HG03342 (cell line): ENCODE data around the gene SMOC1.

Source experiments
- ATAC-seq: cut with Tn5 transposase; IDR thresholded peaks from one replicate; pipeline ENCODE4 v1.9.1; 2021; ENCODE audit warnings: mild to moderate bottlenecking, moderate library complexity; ENCODE audit not compliant: unreplicated experiment

The SMOC1 gene

GRCh38 chr14:69861025-69861569 lies 18.1 kb upstream of the SMOC1 start:
- ATAC-seq: no peak

GRCh38 chr14:69863083-69863482 lies 16.1 kb upstream of the SMOC1 start:
- no peak for ATAC-seq

DNA sequence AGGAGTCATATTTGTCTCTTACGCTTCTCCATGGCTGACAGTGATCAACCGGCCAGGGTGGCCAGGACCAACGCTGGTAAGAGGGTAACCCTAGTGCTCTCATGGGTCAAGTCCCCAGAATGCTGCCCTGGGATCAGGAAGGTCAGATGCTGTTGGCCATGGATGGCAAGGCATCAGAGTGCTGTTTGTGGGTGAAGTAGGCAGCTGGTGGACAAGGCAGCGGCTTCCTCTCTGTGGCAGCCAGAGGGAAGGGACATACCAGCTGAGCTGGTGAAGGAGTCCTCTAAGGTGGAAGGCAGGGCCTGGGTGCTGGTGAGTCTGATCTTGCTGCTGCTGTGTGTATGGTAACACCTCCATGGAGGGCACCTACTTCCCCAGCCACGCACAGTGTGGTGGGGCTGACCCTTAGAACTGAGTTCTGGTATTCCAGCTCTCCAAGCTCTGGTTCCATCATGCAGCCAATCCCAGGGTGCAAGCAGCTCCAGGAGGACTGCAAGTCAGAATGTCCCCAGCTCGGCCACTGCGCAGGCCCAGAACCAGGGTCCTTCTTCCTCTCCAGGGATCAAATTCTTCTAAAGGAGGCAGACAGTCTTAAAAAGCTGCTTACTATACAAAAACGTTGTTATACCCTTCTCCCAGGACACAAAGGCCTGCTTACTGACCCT lies 13.4 kb upstream of the SMOC1 start:
- ATAC-seq: no peak

- ATAC-seq: no peak
Observed at GRCh38 chr14:69868363-69868963, 10.8 kb upstream of the SMOC1 start.

GRCh38 chr14:69870613-69871012 lies 8.6 kb upstream of the SMOC1 start:
- ATAC-seq: no peak

DNA sequence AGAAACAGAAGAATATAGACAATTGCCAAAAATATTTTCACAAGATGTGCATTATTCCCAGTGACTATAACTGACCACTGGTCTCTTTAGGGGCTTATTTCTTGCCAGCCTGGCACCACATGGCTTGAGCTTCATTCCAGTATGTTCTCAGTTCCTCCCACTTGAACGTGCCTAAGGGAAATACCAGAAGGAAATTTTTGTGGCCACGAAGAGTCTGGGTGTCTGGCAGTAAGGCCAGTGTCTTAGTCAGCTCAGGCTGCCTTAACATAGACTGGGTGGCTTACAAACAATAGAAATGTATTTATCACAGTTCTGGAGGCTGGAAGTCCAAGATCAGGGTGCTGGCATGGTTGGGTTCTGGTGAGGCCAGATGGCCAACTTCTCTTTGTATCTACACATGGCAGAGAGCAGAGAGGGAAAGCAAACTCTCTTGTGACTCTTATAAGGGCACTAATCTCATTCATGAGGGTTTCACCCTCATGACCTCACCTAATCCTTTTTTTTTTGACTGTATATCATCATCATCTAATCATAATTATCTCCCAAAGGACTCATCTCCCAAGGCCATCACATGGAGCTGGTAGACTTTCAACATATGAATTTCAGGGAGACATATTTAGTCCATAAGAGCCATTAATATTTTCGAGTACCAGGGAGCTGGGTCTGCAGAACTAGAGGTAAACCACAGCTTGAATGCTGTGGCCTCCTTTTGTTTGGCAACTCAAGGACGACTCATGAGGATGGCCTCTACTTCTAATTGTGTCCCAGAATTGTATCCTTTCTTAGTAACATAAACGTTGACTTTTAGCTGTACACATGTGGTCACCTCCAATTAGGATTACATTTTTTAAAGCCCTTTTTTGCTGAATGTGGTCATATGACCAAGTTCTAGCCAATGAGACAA lies 5.1 kb upstream of the SMOC1 start:
- ATAC-seq: no peak

GRCh38 chr14:69876221-69876847 lies 2.9 kb upstream of the SMOC1 start:
- ATAC-seq: no peak

GRCh38 chr14:69876848-69877306 lies 2.3 kb upstream of the SMOC1 start:
- ATAC-seq: no peak

GRCh38 chr14:69877492-69877891 lies 1.7 kb upstream of the SMOC1 start:
- ATAC-seq: no peak

- ATAC-seq: no peak
Observed at GRCh38 chr14:69878251-69878650, 965 bp upstream of the SMOC1 start.

GRCh38 chr14:69880044-69880487 lies 850 bp downstream of the SMOC1 start:
- no peak for ATAC-seq

DNA sequence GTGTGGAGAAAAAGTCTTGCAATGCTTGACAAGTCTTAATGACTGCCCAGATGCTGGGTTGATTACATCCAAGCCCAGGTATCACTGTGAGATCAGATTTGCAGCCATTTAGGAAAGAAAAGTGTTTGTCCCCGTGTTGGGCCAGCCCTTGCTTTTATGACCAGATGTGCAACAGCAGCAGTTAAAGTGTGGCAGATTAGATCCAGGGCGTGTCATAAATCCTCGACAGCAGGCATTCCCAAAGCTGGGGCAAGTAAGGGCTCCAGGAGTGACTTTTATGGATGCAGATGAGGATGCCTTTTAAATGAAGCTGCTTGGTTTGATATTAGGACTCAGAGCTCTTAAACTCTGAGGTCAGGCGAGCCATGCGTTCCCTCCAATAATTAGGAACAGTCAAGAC lies 1.7 kb downstream of the SMOC1 start:
- ATAC-seq: no peak

DNA sequence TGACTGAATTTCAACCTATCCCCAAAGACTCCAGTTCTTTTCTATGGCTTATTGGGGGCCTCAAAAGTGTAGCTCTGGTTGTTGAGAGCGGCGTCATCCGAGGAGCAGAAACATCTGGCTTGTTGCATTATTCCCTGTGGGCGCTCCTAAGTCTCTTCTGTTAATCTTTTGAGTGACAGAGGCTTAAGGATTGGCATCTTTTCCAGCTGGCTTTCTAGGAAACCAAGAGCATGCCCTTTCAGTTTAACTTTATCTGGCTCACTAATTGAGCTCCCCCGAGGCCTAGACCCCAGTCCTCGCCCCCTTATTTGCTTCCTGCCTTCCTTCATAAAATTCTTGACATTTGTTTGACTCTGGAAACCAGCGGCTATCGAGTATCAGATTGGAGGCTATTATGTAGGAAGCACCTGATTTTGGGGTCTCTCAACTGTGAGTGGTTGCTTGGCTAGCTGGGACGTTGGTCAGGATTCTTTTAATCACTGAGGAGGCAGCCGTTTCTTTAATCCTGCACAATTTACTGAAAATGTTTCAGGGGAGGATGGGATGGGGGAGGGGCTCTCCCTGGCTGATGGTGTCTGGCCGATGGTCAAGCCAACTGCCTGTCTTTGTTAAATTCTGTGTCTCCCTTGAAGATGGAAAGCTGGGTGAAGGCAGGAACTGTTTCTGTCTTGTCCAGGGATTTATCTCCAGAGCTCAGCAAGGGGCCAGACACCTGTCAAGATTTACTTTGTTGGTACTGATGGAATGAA lies 3.1 kb downstream of the SMOC1 start:
- no peak for ATAC-seq

GRCh38 chr14:69882915-69883314 lies 3.7 kb downstream of the SMOC1 start:
- ATAC-seq: no peak

DNA sequence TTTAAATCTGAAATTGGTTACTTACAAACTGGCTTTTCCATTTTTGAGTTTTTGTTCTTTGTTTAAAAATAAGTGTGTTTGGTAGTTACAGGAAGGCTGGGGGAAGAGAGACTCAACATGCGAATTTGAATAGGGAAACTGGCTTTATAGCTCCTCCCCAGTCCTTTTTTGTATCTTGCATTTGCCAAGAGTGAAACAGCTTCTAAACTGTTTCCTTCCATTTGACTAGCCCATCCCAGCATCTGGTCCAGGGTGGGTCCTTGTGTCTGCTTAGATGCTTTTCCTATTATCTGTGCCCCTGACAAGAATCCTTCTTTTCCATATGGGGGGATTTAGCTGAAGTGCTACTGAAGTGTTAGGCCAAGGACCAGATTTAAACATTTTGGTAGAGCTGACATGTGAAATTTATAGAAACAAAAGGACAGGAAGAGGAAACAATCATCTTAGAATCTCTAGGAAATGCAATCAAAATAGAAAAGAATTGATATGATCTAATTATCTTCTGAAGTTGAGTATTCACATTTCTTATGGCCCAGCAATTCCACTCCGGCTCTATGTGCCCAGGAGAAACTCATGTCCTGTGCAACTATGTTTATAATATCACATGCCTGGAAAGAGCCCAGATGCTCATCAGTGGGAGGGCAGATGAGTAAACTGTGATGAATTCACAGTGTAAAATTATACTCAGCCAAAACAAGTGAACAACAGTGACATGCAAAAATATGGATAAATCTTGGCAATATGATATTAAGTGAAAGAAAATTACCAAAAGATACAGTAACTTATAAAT lies 7.4 kb downstream of the SMOC1 start:
- no peak for ATAC-seq

GRCh38 chr14:69887740-69888657 lies 8.8 kb downstream of the SMOC1 start:
- ATAC-seq: no peak

DNA sequence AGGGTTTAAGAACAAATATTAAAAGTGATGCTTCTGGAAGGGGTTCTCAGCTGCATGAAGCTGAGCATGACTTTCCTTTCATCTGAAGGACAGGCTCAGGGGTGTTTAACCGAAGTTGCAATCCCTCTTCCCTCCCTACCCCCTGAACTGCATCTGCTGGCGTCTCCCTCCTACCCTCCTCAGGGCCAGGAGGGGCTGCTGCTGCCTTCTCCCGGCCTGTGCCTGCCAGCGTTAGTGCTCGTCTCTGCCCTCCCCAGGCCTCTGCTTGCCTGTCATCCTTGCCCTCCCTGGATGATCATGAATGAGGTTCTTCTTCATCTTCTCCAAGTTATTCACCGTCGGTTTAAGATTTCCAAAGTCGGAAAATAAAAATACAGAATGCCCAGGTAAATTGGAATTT lies 12.2 kb downstream of the SMOC1 start:
- no peak for ATAC-seq

- no peak for ATAC-seq
Observed at GRCh38 chr14:69895109-69895508, 15.9 kb downstream of the SMOC1 start.
